HepG2 (cell line): Measurements from ENCODE around the gene ANKRD29. TPM values are rescaled to one million over a fixed set of nuclear protein-coding genes. Genes with fewer than 3 reads are reported as not detected.
A peak's percentile ranks its signal among the peaks of the same experiment; 100 is the strongest.

Source experiments
- CENPT ChIP-seq: sonication (generic); formaldehyde crosslinking; IDR thresholded peaks from 2 replicates; pipeline ENCODE4 v1.8.0; 2022; ENCODE audit warnings: low read depth, mild to moderate bottlenecking, moderate library complexity, missing genetic modification reagents
- ELF3 ChIP-seq: IDR thresholded peaks from 2 replicates; pipeline ENCODE4 v1.6.1; 2016; ENCODE audit warnings: missing genetic modification reagents, missing compliant biosample characterization
- FOXC1 ChIP-seq: sonication (generic); formaldehyde crosslinking; IDR thresholded peaks from 2 replicates; pipeline ENCODE4 v1.8.0; 2022; ENCODE audit warnings: mild to moderate bottlenecking, missing genetic modification reagents, borderline replicate concordance
- FOXK1 ChIP-seq: sonication (generic); formaldehyde crosslinking; IDR thresholded peaks from 2 replicates; pipeline ENCODE4 v1.4.0; 2020; ENCODE audit warnings: low read depth, missing genetic modification reagents, borderline replicate concordance
- HIVEP1 ChIP-seq: sonication (generic); formaldehyde crosslinking; IDR thresholded peaks from 2 replicates; pipeline ENCODE4 v1.4.0; 2020; ENCODE audit warnings: mild to moderate bottlenecking, missing genetic modification reagents
- HMG20A ChIP-seq: IDR thresholded peaks from 2 replicates; pipeline ENCODE4 v1.6.1; 2016; ENCODE audit warnings: borderline replicate concordance
- HMG20B ChIP-seq: conservative IDR thresholded peaks from 2 replicates; pipeline ENCODE4 v1.6.1; 2016; ENCODE audit warnings: missing genetic modification reagents, missing compliant biosample characterization
- HNF4G ChIP-seq, 2 experiments: sonication (generic) in 1 of 2; formaldehyde crosslinking in 1 of 2; IDR thresholded peaks; 2 replicates each; pipeline versions ENCODE4 v1.4.0 to v1.6.1; 2011 to 2020; ENCODE audit warnings: borderline replicate concordance in 2 of 2, low read depth in 2 of 2, mild to moderate bottlenecking in 2 of 2, low read length in 1 of 2, missing genetic modification reagents in 1 of 2, moderate library complexity in 1 of 2
- JUND ChIP-seq: sonication (generic); formaldehyde crosslinking; IDR thresholded peaks from 2 replicates; pipeline ENCODE4 v1.8.0; 2022; ENCODE audit warnings: mild to moderate bottlenecking, missing genetic modification reagents
- KDM3A ChIP-seq: IDR thresholded peaks from 2 replicates; pipeline ENCODE4 v1.6.1; 2018; ENCODE audit warnings: low read depth, missing compliant biosample characterization
- NFKBIZ ChIP-seq: IDR thresholded peaks from 2 replicates; pipeline ENCODE4 v1.6.1; 2018; ENCODE audit warnings: missing genetic modification reagents, missing compliant biosample characterization
- NR2C2 ChIP-seq: sonication (generic); formaldehyde crosslinking; IDR thresholded peaks from 2 replicates; pipeline ENCODE4 v1.4.0; 2020; ENCODE audit warnings: missing genetic modification reagents, mild to moderate bottlenecking, moderate library complexity, borderline replicate concordance
- PITX1 ChIP-seq: sonication (generic); formaldehyde crosslinking; IDR thresholded peaks from 2 replicates; pipeline ENCODE4 v1.5.1; 2020; ENCODE audit warnings: mild to moderate bottlenecking, missing genetic modification reagents
- RAD51 ChIP-seq: fragments of 450-650 bp; IDR thresholded peaks from 2 replicates; pipeline ENCODE4 v1.6.1; 2016; ENCODE audit warnings: borderline replicate concordance
- RARA ChIP-seq: IDR thresholded peaks from 2 replicates; pipeline ENCODE4 v1.6.1; 2016; ENCODE audit warnings: missing genetic modification reagents, missing compliant biosample characterization
- SMC3 ChIP-seq: IDR thresholded peaks from 2 replicates; pipeline ENCODE4 v1.6.1; 2011; ENCODE audit warnings: low read length, improper control_type of control experiment
- TBL1XR1 ChIP-seq: fragments of 150-350 bp; IDR thresholded peaks from 2 replicates; pipeline ENCODE4 v1.6.1; 2014; ENCODE audit warnings: borderline replicate concordance, low read length; ENCODE audit not compliant: partially characterized antibody
- ZNF337 ChIP-seq: sonication (generic); formaldehyde crosslinking; IDR thresholded peaks from 2 replicates; pipeline ENCODE4 v1.5.1; 2020; ENCODE audit warnings: missing genetic modification reagents, low read depth, mild to moderate bottlenecking, borderline replicate concordance
- ZNF644 ChIP-seq: IDR thresholded peaks from 2 replicates; pipeline ENCODE4 v1.6.1; 2016; ENCODE audit warnings: low read depth
- ZNF670 ChIP-seq: sonication (generic); formaldehyde crosslinking; IDR thresholded peaks from 2 replicates; pipeline ENCODE4 v1.8.0; 2022; ENCODE audit warnings: mild to moderate bottlenecking, missing genetic modification reagents, borderline replicate concordance
- ZNF792 ChIP-seq: IDR thresholded peaks from 2 replicates; pipeline ENCODE4 v1.6.1; 2016
- ZNF816 ChIP-seq: sonication (generic); formaldehyde crosslinking; IDR thresholded peaks from 2 replicates; pipeline ENCODE4 v1.8.0; 2022; ENCODE audit warnings: missing genetic modification reagents, mild to moderate bottlenecking, borderline replicate concordance
- ZNF850 ChIP-seq: sonication (generic); formaldehyde crosslinking; conservative IDR thresholded peaks from 2 replicates; pipeline ENCODE4 v1.9.0; 2021; ENCODE audit warnings: mild to moderate bottlenecking, missing genetic modification reagents
- ZSCAN31 ChIP-seq: sonication (generic); formaldehyde crosslinking; IDR thresholded peaks from 2 replicates; pipeline ENCODE4 v1.5.0; 2020; ENCODE audit warnings: low read depth, mild to moderate bottlenecking, missing genetic modification reagents
- polyA plus RNA-seq, 8 experiments: library from polyadenylated mRNA; depleted of rRNA in 3 of 8; stranded (reverse) in 7 of 8; unstranded in 1 of 8; fragments of >200 nt; fragmentation: Illumina TruSeq in 4 of 8; extraction: Trizol in 4 of 8; gene quantifications; 2 replicates each; pipeline versions ENCODE4 v1.2.1 to v1.2.3, GENCODE V29; 2011 to 2016; ENCODE audit warnings: low read depth in 4 of 8, missing spikeins in 1 of 8, mixed read lengths in 1 of 8; ENCODE audit not compliant: insufficient read depth in 1 of 8
- total RNA-seq, 5 experiments: library from RNA; depleted of rRNA; stranded (reverse); fragments of >200 nt; fragmentation: Illumina TruSeq; extraction: Trizol; gene quantifications; 2 replicates each; pipeline ENCODE4 v1.2.3, GENCODE V29; 2016; ENCODE audit warnings: low read depth in 1 of 5
- TF ChIP-seq, protein P1 (sequence below): sonication (generic); formaldehyde crosslinking; IDR thresholded peaks from 2 replicates; pipeline ENCODE4 v1.5.1; 2020; ENCODE audit warnings: mild to moderate bottlenecking, missing genetic modification reagents
- TF ChIP-seq, protein P2 (sequence below): sonication (generic); formaldehyde crosslinking; IDR thresholded peaks from 2 replicates; pipeline ENCODE4 v1.8.0; 2022; ENCODE audit warnings: missing genetic modification reagents, mild to moderate bottlenecking, moderate library complexity, borderline replicate concordance

The ANKRD29 gene
- total and polyA plus RNA-seq, 2 of the 13 experiments (the other 11 are each of a cell fraction or from before 2014, with no cell fraction given) = not detected

DNA sequence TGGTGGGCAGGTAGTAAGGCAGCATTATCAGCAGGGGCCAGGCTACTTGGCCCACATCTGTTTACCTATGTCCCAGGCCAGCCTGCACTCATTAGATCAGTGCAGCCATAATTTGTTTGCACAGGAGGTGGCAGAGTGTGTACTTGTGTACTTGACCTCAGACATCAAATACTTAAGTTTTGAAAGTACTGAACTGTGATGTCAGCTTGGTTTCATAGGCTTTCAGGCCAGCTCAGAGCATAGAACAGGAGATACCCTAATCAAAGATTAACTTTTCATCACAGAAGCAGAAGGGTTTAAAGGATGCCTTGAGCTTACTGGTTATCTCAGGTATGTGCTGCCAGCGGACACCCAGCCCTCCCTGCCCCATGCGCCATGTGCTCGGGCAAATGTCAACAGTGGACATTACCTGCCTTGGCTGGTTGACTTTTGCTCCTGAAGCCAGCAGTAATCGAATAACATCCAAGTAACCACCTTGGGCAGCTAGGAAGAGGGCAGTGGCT is 33.2 kb downstream of the ANKRD29 start (continued):
- TF ChIP-seq HNF4G (IDR thresholded peaks at IDR 0.05; ENCODE audit: borderline replicate concordance, low read depth, low read length) = 0 out of 2 replicates have a peak, but pooled peaks have one; percentile 12
- TF ChIP-seq HNF4G (CRISPR knock-in tag; IDR thresholded peaks at IDR 0.05; ENCODE audit: borderline replicate concordance, low read depth) = peak; percentile 53; the same call in 1 of the 2 replicates
- 0 out of 2 replicates have a peak, but pooled peaks have one; percentile 13 for TF ChIP-seq SMC3
- TF ChIP-seq HIVEP1 (CRISPR knock-in tag) = no peak
- peak; percentile 63; the same call in 1 of the 2 replicates for TF ChIP-seq ZNF644 (CRISPR knock-in tag)
- 0 out of 2 replicates have a peak, but pooled peaks have one; percentile 56 for TF ChIP-seq ZNF816 (CRISPR knock-in tag)
- 0 out of 2 replicates have a peak, but pooled peaks have one; percentile 30 for TF ChIP-seq KDM3A (CRISPR knock-in tag)
- no peak for TF ChIP-seq CENPT (CRISPR knock-in tag)
- peak; percentile 69 for TF ChIP-seq NR2C2 (CRISPR knock-in tag)
- peak; percentile 74; the same call in 1 of the 2 replicates for TF ChIP-seq NFKBIZ (CRISPR knock-in tag)
- TF ChIP-seq HMG20A (CRISPR knock-in tag) = peak; percentile 96
- TF ChIP-seq ZSCAN31 = peak; percentile 61; the same call in 1 of the 2 replicates
- TF ChIP-seq, protein P1, sequence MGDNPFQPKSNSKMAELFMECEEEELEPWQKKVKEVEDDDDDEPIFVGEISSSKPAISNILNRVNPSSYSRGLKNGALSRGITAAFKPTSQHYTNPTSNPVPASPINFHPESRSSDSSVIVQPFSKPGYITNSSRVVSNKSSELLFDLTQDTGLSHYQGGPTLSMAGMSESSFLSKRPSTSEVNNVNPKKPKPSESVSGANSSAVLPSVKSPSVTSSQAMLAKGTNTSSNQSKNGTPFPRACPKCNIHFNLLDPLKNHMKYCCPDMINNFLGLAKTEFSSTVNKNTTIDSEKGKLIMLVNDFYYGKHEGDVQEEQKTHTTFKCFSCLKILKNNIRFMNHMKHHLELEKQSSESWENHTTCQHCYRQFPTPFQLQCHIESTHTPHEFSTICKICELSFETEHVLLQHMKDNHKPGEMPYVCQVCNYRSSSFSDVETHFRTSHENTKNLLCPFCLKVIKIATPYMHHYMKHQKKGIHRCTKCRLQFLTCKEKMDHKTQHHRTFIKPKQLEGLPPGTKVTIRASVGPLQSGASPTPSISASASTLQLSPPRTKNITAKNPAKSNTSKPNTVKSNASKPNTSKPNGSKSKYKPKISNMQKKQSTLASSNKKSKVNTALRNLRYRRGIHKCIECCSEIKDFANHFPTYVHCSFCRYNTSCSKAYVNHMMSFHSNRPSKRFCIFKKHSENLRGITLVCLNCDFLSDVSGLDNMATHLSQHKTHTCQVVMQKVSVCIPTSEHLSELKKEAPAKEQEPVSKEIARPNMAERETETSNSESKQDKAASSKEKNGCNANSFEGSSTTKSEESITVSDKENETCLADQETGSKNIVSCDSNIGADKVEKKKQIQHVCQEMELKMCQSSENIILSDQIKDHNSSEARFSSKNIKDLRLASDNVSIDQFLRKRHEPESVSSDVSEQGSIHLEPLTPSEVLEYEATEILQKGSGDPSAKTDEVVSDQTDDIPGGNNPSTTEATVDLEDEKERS (CRISPR knock-in tag) = peak; percentile 29; the same call in 1 of the 2 replicates
- TF ChIP-seq HMG20B (CRISPR knock-in tag) = peak; percentile 86
- TF ChIP-seq ZNF670 (CRISPR knock-in tag) = peak; percentile 53; the same call in 1 of the 2 replicates
- peak; percentile 78 for TF ChIP-seq PITX1 (CRISPR knock-in tag)
- TF ChIP-seq ELF3 (CRISPR knock-in tag) = peak; percentile 11; the same call in 1 of the 2 replicates
- TF ChIP-seq, protein P2, sequence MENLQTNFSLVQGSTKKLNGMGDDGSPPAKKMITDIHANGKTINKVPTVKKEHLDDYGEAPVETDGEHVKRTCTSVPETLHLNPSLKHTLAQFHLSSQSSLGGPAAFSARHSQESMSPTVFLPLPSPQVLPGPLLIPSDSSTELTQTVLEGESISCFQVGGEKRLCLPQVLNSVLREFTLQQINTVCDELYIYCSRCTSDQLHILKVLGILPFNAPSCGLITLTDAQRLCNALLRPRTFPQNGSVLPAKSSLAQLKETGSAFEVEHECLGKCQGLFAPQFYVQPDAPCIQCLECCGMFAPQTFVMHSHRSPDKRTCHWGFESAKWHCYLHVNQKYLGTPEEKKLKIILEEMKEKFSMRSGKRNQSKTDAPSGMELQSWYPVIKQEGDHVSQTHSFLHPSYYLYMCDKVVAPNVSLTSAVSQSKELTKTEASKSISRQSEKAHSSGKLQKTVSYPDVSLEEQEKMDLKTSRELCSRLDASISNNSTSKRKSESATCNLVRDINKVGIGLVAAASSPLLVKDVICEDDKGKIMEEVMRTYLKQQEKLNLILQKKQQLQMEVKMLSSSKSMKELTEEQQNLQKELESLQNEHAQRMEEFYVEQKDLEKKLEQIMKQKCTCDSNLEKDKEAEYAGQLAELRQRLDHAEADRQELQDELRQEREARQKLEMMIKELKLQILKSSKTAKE (CRISPR knock-in tag) = peak; percentile 64
- peak; percentile 52; the same call in 1 of the 2 replicates for TF ChIP-seq FOXC1 (CRISPR knock-in tag)
- TF ChIP-seq JUND = 0 out of 2 replicates have a peak, but pooled peaks have one; percentile 26
- no peak for TF ChIP-seq ZNF792 (CRISPR knock-in tag)
- peak; percentile 70 for TF ChIP-seq TBL1XR1
- TF ChIP-seq RAD51 = no peak
- TF ChIP-seq ZNF337 (CRISPR knock-in tag) = 0 out of 2 replicates have a peak, but pooled peaks have one; percentile 62
- TF ChIP-seq ZNF850 (CRISPR knock-in tag) = no peak
- peak; percentile 97 for TF ChIP-seq RARA (CRISPR knock-in tag)
- peak; percentile 58; the same call in 1 of the 2 replicates for TF ChIP-seq FOXK1 (CRISPR knock-in tag)
